ENCODE measurements around the gene CDX2. TPM values are rescaled to one million over a fixed set of nuclear protein-coding genes. Genes with fewer than 3 reads are reported as not detected.

Gene CDX2
- total and polyA plus RNA-seq, 4 donors, result not detected

- H3K9ac ChIP-seq (ENCODE audit: low read depth in 1 of 2, low read length in 2 of 2), result no peak overlapping the region
- no peak overlapping the region for H3K4me3 ChIP-seq (ENCODE audit: low read depth in 1 of 3, low read length in 3 of 3)
- no peak for DNase-seq (ENCODE audit: low spot score)
- 81% methylated on average over 1 of the region's 1 CpG for WGBS
- no peaks in the 10 kb centered on the region for H3K27me3 ChIP-seq (ENCODE audit: control insufficient read depth in 4 of 4, insufficient read depth in 4 of 4, low read length in 3 of 4)
- H3K27ac ChIP-seq (ENCODE audit: low read depth in 1 of 2, low read length in 2 of 2), result no peak overlapping the region
- no peaks in the 10 kb centered on the region for H3K36me3 ChIP-seq (ENCODE audit: control insufficient read depth in 4 of 4, insufficient read depth in 3 of 4, low read depth in 1 of 4, low read length in 3 of 4)
- TF ChIP-seq EGR1 (IDR thresholded peaks at IDR 0.05; ENCODE audit: low read depth in 2 of 2), result no peak
- no peak for TF ChIP-seq FOXA1 (IDR thresholded peaks at IDR 0.05)
- TF ChIP-seq TAF1 (conservative IDR thresholded peaks at IDR 0.05), result no peak
- TF ChIP-seq RXRA (IDR thresholded peaks at IDR 0.05), result no peak
- no peak for TF ChIP-seq HNF4G (IDR thresholded peaks at IDR 0.05)
- TF ChIP-seq JUND (IDR thresholded peaks at IDR 0.05), result no peak
- no peak for TF ChIP-seq SP1 (IDR thresholded peaks at IDR 0.05)
- TF ChIP-seq MAX (IDR thresholded peaks at IDR 0.05), result no peak
- no peak for TF ChIP-seq RAD21 (IDR thresholded peaks at IDR 0.05)
- TF ChIP-seq, protein P1, sequence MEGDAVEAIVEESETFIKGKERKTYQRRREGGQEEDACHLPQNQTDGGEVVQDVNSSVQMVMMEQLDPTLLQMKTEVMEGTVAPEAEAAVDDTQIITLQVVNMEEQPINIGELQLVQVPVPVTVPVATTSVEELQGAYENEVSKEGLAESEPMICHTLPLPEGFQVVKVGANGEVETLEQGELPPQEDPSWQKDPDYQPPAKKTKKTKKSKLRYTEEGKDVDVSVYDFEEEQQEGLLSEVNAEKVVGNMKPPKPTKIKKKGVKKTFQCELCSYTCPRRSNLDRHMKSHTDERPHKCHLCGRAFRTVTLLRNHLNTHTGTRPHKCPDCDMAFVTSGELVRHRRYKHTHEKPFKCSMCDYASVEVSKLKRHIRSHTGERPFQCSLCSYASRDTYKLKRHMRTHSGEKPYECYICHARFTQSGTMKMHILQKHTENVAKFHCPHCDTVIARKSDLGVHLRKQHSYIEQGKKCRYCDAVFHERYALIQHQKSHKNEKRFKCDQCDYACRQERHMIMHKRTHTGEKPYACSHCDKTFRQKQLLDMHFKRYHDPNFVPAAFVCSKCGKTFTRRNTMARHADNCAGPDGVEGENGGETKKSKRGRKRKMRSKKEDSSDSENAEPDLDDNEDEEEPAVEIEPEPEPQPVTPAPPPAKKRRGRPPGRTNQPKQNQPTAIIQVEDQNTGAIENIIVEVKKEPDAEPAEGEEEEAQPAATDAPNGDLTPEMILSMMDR (IDR thresholded peaks at IDR 0.05; ENCODE audit: low read depth, low read length, missing input control), result no peak
- TF ChIP-seq, protein P2, sequence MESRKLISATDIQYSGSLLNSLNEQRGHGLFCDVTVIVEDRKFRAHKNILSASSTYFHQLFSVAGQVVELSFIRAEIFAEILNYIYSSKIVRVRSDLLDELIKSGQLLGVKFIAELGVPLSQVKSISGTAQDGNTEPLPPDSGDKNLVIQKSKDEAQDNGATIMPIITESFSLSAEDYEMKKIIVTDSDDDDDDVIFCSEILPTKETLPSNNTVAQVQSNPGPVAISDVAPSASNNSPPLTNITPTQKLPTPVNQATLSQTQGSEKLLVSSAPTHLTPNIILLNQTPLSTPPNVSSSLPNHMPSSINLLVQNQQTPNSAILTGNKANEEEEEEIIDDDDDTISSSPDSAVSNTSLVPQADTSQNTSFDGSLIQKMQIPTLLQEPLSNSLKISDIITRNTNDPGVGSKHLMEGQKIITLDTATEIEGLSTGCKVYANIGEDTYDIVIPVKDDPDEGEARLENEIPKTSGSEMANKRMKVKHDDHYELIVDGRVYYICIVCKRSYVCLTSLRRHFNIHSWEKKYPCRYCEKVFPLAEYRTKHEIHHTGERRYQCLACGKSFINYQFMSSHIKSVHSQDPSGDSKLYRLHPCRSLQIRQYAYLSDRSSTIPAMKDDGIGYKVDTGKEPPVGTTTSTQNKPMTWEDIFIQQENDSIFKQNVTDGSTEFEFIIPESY (IDR thresholded peaks at IDR 0.05), result no peak
- no peak for TF ChIP-seq NR2F2 (IDR thresholded peaks at IDR 0.05)
- TF ChIP-seq, protein P3, sequence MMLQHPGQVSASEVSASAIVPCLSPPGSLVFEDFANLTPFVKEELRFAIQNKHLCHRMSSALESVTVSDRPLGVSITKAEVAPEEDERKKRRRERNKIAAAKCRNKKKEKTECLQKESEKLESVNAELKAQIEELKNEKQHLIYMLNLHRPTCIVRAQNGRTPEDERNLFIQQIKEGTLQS (IDR thresholded peaks at IDR 0.05), result no peak
- TF ChIP-seq GABPA (IDR thresholded peaks at IDR 0.05 in 1 of 2, conservative IDR thresholded peaks at IDR 0.05 in 1 of 2), result no peak
- no peak for TF ChIP-seq HNF4A (conservative IDR thresholded peaks at IDR 0.05)
- TF ChIP-seq YY1 (IDR thresholded peaks at IDR 0.05), result no peak
- TF ChIP-seq FOXA2 (IDR thresholded peaks at IDR 0.05), result no peak
- TF ChIP-seq, protein P4, sequence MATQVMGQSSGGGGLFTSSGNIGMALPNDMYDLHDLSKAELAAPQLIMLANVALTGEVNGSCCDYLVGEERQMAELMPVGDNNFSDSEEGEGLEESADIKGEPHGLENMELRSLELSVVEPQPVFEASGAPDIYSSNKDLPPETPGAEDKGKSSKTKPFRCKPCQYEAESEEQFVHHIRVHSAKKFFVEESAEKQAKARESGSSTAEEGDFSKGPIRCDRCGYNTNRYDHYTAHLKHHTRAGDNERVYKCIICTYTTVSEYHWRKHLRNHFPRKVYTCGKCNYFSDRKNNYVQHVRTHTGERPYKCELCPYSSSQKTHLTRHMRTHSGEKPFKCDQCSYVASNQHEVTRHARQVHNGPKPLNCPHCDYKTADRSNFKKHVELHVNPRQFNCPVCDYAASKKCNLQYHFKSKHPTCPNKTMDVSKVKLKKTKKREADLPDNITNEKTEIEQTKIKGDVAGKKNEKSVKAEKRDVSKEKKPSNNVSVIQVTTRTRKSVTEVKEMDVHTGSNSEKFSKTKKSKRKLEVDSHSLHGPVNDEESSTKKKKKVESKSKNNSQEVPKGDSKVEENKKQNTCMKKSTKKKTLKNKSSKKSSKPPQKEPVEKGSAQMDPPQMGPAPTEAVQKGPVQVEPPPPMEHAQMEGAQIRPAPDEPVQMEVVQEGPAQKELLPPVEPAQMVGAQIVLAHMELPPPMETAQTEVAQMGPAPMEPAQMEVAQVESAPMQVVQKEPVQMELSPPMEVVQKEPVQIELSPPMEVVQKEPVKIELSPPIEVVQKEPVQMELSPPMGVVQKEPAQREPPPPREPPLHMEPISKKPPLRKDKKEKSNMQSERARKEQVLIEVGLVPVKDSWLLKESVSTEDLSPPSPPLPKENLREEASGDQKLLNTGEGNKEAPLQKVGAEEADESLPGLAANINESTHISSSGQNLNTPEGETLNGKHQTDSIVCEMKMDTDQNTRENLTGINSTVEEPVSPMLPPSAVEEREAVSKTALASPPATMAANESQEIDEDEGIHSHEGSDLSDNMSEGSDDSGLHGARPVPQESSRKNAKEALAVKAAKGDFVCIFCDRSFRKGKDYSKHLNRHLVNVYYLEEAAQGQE (IDR thresholded peaks at IDR 0.05), result no peak
- H3K4me1 ChIP-seq (ENCODE audit: control insufficient read depth in 4 of 4, insufficient read depth in 4 of 4, low read length in 3 of 4), result no peaks in the 10 kb centered on the region
- H3K9me3 ChIP-seq (ENCODE audit: control insufficient read depth in 4 of 4, low read length in 3 of 4), result no peaks in the 10 kb centered on the region
Measured at GRCh38 chr13:27942972-27943371, 26.1 kb downstream of the CDX2 start.
